Measurements from ENCODE around the gene TMC3.
A peak's percentile ranks its signal among the peaks of the same experiment; 100 is the strongest.

Gene TMC3

DNA sequence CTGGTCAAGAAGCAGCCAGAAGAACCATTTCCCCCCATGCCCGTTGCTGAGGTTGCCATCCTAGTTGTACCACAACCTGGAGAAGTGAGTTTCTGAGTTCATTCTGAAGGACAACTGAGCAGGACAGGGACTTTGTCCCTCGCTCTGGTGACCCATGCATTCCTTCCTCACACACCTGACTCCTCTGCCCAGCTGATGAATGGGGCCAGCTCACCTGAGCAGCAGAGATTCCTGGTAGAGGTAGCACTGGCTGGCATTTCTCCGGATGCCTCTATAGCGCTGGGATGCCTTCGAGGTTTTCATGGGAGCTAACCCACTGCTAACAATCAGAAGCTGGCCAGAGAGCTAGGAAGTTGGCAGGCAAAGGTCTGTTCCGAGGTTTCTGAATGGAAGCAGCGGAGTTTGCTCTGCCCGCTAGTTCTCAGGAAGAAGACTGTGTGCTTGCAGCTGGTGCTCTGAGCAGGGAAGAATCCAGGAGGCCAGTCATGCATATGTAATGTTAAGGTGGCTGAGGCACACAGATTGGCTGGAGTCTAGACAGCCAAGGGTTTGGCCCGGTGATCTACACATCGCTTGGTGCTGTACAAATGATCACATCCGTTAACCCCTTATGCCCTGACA is at the start of gene TMC3:
Gene TMC3, minus strand, starts transcription at position 439 of the 621 bp plus-strand sequence. Its CDS starts 136 bp downstream, at position 303.
- DNase-seq, result no peak

DNA sequence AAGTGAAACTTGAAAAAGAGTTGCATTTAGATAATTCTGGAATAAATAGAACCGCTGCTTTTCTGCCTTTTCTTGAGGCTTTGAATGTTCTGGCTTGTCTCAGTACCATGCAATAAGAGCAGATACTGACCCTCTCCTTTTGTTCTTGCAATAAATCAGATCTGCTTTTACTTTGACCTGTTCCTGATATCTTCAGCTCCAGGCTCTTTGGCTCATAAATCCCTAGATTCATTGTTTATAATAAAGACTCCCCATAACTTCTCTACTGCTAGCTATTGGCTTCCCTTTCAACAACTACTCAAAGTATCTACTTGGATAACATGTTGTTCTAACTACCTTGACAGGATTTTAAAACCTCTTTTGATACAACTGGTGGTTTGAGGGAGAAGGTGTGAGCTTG is 47.4 kb upstream of the TMC3 start:
- DNase-seq, result no peak

DNA sequence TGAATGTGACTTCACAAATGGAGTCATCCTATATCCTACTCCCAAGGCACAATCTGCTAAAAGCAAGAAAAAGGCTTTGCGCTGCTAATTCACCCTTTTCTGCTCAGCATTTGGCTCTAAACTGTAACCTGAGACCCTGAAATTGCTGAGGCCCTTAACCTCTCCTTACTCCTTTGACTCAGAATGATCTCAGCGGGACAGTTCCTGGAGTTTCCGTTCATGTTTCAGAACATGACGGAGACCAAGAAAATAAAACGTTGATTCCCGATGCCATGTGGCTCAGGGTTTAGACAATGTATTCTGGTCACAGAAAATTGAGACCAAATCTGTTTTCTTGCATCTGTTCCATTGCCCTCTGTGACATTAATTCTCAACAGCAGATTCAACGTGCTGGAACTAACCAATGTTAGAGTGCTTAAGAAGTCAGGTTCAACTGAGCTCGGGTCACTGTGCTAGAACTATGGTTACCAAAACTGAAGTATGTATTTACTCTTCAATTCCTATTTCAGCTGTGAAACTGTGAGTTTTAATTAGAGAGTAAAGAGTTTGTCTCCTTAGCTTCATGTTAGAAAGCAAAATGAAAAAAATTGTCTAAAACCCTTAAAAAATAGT is 45.4 kb upstream of the TMC3 start:
- DNase-seq, result no peak

DNA sequence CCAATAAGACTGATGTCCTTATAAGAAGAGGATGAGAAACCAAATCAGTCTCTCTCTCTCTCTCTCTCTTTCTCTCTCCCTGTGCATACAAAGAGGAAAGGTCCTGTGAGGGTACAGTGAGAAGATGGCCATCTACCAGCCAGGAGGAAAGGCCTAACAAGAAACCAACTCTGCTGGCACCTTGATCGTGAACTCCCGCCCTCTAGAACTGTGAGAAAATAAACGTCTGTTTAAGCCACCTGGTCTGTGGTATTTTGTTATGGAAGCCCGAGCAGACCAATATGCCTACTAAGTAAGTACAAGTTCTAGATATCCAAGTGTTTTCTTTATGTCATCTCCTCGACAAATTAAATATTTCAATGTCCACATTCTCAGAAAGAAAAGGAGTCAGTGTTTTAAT is 44.9 kb upstream of the TMC3 start:
- DNase-seq, result no peak

DNA sequence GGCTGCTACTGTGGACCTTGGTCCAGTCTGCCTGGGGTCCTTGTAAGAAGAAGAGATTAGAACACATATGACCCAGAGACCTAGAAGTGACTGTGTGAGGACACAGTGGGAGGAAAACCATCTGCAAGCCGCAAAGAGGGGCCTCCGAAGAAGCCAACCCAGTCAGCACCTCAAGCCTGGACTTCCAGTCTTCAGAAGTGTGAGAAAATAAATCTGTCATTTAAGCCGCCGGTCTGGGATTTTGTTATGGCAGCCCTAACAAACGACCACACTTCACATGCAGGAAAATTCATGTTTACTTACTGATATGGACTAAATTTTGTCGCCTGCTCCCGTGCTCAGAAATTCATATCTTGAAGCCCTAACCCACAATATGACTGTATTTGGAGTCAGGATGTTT is 44.4 kb upstream of the TMC3 start:
- DNase-seq, result no peak

DNA sequence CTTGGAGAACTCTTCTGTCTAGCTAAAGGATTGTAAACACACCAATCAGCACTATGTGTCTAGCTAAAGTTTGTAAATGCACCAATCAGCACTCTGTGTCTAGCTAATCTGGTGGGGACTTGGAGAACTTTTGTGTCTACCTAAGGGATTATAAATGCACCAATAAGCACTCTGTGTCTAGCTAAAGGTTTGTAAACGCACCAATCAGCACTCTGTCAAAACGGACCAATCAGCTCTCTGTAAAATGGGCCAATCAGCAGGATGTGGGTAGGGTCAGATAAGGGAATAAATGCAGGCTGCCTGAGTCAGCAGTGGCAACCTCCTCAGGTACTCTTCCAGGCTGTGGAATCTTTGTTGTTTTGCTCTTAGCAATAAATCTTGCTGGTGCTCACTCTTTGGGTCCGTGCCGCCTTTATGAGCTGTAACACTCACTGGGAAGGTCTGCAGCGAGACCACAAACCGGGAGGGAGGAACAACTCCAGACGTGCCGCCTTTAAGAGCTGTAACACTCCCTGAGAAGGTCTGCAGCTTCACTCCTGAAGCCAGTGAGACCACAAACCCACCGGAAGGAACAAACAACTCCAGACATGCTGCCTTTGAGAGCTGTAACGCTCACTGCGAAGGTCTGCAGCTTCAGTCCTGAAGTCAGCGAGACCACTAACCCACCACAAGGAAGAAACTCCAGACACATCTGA is 40.4 kb upstream of the TMC3 start:
- DNase-seq, result peak; percentile 79

DNA sequence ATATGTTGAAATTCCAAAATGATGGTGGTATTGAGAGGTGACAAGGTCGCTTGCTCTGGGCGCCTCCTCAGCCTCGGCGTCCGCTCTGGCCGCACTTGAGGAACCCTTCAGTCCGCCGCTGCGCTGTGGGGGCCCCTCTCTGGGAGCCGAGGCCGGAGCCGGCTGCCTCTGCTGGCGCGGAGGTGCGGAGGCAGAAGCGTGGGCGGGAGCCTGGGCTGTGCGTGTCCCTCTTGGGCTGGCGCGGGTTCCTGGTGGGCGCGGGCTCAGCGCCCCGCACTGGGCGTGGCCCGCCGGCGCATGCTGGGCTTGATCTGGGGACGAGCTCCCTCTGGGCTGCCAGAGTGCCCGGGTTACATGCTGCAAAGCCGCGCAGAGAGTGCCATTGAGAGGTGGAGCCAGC is 39.8 kb upstream of the TMC3 start:
- no peak for DNase-seq

DNA sequence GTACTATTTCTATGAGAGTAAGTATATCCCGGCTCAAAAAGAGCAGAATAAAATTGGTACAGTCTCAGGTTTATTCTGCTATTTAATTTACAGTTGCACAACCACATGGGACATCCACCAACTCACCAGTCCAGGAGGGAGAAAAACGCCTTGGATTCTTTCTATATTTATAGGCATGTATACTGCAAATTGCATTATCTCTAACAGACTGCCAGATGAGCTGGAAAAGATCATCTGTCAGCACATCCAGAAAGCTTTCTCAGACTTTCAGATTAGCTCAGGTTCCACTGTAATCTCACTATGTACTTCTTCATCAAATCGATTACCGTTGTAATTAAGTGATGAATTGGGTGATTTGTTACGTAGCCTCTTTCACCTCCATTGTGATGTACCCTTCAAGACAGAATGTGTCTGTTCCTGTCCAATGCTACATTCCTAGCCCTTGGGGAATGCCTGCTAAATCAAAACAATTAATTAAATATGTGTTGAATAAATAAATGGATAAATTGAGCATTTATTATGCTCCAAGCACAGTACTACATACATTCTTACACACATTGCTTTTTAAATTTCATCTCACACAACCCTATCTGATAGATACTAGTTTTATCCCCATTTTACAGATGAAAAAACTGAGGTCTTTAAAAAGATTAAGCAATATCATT is 38.1 kb upstream of the TMC3 start:
- no peak for DNase-seq

DNA sequence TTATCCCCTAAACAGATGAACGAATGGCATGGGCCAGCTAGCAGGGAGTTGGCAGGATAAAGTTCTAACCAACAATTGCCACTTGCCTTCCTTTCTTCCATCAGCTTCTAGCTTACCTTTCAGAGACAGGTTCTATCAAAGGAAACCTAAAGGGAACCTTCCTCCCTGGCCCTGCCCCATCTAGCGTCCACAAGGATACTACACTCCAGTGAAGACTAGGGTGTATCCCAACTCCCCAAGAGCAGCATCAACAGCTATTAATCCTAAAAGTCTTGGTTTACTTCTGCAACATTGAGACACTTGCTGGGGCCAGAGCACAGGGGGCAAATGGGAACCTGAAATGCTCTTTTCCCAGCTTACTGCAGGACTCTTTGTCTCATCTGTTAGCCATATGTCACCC is 37.0 kb upstream of the TMC3 start:
- no peak for DNase-seq

DNA sequence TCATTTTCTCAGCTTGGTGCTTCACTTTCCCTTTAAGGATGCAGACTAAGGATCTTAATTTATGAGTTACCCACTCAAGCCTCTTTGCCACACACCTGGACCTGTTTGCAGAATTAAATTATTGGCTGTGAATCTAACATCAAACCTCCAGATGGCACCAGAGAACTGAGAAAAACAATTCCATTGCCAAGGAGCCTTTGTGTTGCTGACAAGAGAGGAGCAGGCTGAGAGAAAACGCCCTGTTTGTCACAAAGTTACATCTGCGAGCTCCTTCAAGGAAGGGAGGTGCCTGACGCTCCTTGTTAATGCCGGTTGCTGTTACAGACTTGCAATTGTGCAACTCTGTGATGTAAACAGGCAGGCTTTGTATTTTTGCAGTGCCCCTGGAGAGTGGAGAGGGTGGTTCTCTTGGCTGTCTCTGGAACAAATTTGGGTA is 36.3 kb upstream of the TMC3 start:
- DNase-seq, result peak; percentile 73

DNA sequence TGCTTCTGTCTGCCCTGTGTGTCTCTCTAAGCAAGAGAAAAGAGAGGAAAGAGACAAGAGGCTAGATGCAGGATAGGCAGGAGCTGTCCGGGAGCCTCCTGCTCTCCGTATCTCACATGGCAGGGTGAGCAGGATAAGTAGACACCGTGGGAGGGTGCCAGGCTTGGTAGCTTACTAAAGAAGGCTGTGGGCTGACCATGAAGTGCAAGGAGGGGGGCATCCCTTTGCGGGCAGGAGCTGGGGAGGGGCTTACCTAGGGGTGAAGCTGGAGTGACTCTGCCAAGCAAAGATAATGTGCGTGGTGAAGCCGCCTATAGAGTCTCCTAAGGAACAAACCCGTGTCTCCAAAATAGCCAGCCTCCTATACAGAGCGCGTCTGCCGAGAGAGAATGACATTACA is 33.7 kb upstream of the TMC3 start:
- no peak for DNase-seq

DNA sequence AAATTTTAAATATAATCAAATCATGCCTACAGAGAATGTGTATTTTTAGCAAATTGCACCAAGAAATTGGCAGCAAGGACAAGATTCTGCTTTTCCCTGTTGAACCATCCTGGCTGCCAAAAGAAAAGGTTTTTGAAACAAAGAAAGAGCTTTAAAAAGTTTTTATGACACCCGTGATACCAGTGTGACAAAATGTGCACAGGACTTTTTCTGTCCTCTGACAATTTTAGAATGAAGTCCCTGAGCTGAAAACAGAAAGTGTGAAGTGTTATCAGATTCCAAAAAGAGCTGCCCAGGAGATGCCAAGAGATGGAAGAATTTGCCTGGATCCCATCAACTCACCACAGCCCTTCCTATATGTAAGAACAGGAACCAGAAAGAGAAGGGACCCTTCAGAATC is 33.2 kb upstream of the TMC3 start:
- no peak for DNase-seq

DNA sequence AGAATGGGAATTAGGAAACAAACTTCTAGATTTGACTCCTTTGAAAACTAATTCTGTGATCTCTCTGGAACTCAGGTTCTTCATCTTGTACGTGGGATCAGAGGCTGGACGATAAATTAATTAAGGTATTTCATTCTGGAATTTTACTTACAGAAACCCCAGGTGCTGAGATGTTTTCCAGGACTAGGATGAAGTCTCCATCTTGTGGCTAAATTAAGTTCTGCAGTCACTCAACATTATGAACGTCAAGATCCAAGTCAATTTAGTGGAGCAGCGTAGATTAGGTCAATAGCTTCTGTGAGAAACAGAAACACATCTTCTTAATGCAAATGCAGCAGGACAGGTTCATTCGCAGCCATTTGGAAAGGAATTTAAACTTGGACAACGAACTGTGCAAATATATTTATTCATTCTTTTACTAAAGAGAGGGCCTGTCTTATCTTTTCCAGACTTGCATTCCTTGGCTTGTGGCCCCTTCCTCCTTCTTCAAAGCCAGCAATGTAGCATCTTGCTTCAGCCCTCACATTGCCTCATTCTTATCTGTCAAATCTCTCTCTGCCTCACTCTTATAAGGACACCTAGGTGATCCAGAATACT is 26.7 kb upstream of the TMC3 start:
- DNase-seq, result no peak

DNA sequence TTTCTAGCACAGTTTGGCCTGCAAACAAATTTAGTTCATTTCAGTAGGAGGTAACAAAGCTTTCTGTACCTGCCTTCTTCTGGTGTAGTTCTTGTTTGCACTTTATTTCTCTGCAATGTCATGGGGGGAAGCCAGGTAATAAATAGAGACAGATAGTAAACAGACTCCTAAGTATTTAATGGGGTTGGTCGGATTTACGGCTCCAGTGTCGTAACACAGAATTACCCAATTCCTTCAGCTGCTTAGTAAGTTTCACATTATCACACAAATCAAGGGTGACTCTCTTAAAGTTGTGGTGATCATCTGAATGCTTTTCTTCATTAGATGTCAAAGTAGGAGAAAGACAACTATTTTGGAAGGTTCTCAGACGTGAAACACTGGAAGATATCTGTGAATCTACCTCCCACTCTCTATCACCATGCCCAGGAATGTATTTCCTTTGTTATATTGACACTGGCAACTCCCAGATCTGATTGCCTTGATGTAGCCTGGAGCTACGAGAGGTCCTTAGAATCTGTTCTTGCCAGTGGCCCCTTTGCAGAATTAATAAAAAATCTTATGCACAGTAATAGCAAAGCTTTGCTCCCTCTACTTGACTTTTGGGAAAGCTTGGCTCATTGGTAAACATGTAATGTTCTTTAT is 25.0 kb upstream of the TMC3 start:
- peak; percentile 32 for DNase-seq

DNA sequence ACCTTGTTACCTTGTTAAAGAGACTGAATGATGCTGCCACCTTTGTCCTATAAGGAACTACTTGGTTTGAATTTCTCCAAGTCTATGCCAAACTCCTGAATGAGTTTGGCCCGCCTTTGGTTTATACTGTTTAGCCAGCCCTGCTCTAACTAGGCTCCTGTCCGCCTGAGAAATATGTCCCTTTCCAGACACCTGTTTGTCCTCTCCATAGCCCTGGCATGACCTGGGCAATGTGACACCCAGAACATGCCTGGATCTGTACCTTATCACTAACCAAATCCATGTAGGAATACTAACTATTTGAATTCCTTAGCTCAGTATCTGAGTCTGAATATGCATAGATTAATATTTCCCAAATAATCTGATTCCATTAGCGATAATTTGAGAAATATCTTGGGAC is 24.4 kb upstream of the TMC3 start:
- no peak for DNase-seq

DNA sequence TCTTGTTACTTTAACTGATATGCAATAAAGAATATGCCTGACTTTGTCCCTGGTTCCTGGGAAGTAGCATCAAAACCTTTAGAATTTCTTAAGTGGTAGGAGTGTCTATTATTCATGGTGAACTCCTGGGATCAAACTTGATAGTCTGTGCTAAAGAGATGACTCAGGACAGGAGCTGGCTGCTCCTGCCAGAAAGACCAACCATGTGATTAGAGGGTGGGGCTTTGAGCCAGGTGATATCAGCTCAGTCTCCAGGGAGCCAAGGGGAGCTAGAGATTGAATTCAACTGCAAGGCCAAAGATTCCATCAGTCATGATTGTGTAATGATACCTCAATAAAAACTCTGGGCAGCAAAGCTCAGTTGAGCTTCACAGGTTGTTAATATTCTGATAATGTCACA is 20.6 kb upstream of the TMC3 start:
- no peak for DNase-seq

DNA sequence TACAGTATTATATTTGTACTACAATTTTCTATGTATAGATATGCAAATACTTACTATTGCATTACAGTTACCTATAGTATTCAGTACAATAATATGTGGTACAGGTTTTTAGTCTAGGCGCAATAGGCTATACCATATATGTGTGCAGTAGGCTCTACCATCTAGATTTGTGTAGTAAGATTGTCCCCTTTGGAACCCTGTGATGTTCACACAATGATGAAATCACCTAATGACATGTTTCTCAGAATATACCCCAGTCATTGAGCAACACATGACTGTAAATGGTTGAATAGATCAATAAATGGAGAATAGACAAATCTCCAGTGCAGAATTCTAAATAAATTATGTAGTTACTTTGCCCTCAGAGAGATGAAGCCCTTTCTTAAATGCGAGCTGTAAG is 17.6 kb upstream of the TMC3 start:
- DNase-seq, result no peak

DNA sequence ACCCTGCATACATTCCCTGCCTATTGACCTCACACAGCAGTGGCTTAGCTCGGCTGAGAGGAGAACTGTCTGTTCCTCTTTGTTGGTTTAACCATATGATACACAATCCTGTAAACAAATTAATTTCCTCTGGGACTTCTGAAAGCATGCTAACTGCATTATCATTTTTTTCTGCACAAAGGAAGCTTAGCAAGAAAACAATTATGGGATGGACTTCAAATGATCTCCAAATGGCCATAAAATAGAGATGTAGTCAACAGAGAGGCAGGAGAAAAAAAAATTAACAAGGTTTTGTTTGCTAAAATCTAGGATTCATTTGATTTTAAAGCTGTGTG is 14.4 kb upstream of the TMC3 start:
- DNase-seq, result no peak

DNA sequence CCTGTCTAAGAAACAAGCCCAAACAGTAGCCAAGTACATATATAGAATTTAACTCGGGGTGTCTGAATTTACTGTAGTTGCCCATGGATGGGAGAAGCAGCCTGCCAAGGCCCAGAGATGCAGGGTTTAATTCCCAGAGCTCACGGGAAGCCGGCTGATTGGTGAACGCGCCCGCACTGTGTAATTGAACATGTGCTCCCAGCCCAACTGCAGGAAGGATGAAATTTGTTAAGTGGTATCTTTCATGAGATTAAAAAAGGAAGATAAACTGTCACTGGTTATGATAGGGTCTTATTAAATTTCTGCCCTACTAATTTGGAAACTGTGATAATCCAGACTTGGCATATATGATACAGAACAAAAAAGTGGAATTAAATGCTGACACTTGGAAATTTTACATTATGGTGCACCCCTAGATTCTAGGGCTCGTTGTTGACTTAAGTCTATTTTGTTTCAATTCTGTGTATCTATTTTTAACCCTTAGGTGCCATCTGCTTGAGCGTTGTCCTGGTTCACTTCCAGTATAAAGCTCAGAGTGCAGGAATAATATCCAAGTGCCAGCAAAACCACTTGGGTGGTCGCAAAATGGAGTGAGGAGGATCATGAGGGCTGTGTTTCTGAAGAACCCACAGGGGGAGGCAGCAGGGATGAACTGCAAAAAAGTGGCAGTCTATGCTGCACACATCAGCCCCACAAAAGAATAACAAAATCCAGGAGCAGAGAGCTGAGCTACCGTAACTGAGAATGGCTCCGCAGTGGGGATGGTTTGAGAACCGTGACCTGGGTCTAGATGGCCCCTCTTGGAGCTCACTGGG is 13.8 kb upstream of the TMC3 start:
- DNase-seq, result no peak

DNA sequence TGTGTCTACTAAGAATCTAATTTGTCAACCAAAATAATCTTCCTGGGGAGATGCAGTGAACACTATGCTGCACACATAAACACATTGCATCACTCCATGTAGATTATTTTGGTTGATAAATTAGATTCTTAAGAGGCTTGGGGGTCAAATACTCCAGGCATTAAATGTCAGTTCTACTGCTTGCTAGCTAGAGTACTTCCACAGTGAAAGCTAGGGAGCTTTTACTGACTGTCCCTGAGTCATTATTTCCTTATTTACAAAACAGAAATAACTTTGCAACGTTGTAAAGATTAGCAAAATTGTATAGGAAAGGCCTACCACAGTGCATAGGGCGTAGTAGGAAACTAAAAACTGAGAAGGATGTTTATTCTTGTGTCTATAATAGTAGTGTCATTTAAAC is 12.9 kb upstream of the TMC3 start:
- DNase-seq, result no peak

DNA sequence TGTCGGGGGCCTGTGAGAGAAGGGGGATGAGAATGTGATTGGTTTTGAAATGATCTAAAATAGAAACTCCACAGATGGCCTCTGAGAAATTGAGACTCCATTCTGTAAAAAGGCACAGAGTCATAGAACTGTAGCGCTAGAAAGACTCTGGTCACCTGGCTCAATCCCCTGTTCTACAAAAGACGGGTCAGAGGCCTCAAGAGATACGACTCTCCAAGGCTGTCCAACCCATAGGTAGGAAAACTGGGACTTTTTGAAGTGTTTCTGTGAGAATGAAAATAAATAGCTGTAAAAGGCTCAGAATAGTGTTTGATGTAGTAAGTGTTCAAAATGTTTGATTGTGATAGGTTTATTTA is 11.7 kb upstream of the TMC3 start:
- no peak for DNase-seq
